NCI-H2081 treated with DMSO at 0.1 percent for 48 hours (cell line): ENCODE measurements around the gene TCP11.

Experiments
- DNase-seq: peaks from one replicate; lab custom pipeline; 2025; lab: John Stamatoyannopoulos, UW

Gene TCP11

DNA sequence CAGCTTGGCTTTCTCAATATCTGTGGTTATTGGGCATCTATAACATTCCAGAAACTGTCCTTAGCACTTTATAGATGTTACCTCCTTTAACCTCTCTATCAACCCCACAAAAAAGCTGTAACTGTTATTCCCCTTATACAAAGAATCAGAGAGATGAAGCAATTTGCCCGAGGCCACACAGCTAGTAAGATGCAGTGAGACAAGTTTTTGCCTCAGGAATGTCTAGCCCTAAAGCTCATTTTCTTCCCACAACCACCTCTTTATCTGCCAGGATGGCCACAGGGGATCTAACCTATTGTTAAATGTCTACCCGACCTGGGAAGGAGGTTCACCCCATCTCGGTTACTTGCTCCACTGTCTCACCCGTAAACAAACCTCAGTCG is 31.9 kb upstream of the TCP11 start:
- no peak for DNase-seq

DNA sequence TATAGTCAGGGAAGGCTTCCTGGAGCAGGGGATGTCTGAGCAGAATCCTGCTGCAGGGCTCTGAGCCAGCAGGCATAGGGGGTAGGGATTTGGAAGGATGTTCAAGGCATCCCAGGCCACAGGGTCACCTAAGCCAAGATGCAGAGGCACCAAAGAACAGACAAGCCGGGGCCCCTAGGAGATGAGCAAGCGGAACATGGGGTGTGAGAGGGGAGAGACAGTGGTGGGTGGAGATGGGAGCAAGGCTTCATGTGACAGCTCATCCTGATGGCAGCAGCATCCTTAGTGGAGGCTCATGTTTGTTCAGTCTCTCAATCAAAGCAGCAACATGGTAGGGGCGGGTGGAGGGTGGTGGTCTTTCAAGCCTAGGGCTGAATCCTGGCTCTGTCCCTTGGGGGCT is 29.8 kb upstream of the TCP11 start:
- DNase-seq: no peak

DNA sequence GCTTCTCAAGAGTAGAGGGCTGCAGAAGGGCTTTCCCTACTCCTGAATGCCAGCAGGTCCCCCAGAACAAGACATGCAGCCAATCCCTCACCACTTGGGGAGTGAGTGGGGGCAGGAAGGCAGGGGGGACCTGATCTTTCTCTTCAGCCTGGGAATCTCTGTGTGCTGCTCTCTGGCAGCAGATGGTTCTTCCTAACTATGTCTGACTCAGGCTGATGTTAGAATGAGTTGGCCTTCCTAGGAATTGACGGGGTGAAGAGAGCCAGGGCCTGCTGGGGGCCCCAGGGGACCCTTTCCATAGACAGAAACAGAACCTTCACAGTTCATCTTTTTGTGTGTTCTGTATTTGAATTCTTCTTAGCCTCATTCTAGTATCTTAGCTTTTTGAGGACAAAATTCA is 29.0 kb upstream of the TCP11 start:
- DNase-seq: no peak

DNA sequence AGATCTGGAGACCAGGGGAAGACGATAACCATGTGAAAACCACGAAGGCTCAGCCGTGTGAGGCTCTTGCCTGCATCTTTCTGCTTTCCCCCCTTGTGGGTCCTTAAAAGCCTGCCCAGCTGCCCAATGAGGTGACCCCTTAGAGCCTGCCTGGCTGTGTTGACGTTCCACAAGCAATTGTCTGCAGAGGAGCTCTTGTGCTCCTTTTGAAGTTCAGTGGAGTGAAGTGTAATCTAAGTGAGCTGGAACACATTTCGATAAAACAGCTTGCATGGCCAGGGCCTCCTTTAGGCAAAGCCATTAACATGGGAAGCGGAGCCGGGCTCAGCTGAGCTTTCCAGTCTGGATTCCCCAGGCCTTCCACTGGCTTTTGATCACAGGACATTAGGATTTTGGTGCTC is 27.3 kb upstream of the TCP11 start:
- no peak for DNase-seq

DNA sequence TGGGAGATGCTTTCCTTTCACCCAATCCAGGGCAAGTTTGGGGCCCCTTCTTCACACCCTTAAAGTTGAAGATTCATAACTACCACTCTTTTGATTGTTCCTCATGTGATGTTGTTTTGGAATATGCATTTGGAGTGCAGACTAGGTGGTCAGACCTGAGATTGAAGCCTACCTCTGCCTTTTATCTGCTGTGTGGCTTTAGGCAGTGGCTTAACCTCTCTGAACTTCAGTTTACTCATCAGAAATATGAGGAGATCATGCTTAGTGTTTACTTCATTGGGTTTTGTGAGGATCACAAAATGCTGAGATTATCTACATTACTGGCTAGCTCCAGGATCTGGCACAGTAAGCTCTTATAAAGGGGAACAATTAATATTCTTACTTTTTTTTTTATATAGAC is 26.4 kb upstream of the TCP11 start:
- DNase-seq: no peak

DNA sequence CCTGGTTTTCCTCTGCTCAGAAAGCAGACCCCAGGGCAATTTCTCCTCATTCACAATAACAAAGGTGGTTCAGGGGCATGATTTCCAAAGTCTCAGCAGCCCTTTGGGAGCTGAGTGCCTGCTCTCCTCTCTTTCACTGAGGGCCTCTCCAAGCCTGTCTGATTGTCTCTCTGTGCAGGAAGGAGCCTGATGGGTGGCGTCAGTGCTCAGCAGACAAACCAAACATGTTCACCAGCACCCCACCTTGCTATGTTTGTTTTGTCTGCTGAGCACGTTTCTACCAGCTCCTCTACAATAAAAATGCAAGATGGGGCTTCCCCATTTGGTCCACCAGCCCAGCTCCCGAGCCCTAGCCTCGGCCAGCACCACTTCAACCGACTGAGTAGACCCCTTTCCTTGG is 25.4 kb upstream of the TCP11 start:
- DNase-seq: no peak

DNA sequence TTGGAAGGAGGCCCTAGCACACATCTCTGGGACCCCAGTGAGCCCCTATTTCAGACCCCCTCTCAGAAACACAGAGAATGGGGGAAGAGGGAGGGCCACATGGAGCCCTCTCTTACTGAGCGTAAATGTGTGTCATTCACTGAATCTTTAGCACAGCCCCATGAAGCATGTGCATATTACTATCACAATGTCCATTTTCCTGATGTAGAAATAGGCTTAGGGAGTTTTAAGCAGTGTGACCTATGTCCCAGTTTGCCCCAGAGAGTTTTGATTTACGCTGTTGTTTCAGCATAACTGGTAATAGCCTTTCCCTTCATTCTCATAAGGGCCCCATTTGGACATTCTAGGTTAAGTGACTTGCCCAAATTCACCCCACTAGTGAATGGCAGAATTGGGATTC is 25.0 kb upstream of the TCP11 start:
- DNase-seq: no peak

DNA sequence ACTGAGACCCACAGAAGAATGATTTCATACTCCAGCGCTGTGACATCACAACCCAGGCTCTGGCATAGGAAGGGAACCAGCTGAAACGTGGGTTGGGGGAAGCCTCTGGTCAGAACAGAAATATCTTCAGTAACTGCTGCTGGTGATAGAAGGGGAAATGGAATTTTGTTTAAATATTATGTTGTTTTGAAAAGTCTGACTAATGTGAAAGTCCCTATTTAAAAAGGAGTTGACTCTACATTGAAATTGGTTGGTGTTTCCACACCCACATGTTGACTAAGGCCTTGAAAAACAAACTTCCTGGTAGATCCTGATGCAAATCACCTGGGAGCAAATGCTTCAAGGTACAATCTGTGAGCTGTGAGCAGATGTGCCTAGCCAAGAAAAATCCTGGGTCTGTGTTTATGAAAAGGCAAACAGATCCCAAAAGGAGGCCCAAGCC is 24.5 kb upstream of the TCP11 start:
- DNase-seq: no peak

DNA sequence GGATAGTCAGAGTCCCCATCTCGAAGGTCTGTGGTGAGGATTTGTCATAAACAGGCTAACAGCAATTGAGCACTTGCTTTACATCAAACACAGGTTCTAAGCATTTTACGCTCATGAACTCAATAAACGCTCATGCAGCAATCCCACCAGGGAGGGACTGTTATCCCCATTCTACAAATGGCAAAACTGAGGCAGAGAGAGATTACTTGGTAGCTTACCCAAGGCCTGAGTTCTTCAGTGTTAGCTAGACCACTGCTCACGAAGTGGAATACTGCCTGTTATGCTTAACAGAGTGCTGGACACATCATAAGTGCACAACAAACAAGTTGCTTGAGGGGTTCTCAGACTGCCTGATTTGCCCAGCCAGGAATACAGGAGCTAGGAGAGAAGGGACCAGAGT is 23.7 kb upstream of the TCP11 start:
- DNase-seq: no peak

DNA sequence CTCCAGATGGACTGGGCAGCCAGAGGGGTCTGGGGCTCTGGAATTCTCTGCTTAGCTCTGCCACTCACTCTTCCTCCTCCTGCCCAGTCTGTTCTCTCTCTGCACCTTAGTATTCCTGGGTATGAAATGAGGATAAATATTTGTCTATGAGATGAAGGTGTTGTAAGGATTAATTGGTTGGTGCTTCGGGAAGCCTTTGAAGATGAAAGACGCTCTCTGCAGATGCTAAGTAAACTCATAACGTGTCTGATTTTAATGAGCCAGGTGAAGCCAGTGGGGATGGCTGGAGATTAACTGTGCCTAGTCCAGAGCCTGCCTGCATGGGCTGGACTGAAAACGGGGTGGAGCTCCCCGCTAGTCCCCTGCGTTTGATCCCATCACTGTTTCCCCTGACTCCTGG is 23.1 kb upstream of the TCP11 start:
- no peak for DNase-seq

DNA sequence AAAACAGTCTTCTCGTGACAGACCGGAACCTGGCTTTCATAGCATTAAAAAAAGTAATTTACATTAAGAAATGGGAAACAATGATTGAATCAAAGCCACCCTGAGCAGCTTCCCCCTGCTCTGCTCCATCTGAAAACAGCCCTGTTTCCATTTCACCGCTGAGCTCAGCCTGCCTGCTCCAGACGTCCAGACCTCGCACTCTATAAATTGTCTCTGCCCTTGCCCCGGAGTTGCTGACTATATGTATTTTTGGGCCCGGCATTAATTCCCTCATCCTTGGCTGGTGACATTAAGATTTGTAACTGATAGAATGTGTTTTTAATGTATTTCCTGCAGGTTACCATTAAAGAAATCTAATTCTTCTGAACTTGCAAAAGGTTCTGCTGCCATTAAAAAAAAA is 22.7 kb upstream of the TCP11 start:
- no peak for DNase-seq

DNA sequence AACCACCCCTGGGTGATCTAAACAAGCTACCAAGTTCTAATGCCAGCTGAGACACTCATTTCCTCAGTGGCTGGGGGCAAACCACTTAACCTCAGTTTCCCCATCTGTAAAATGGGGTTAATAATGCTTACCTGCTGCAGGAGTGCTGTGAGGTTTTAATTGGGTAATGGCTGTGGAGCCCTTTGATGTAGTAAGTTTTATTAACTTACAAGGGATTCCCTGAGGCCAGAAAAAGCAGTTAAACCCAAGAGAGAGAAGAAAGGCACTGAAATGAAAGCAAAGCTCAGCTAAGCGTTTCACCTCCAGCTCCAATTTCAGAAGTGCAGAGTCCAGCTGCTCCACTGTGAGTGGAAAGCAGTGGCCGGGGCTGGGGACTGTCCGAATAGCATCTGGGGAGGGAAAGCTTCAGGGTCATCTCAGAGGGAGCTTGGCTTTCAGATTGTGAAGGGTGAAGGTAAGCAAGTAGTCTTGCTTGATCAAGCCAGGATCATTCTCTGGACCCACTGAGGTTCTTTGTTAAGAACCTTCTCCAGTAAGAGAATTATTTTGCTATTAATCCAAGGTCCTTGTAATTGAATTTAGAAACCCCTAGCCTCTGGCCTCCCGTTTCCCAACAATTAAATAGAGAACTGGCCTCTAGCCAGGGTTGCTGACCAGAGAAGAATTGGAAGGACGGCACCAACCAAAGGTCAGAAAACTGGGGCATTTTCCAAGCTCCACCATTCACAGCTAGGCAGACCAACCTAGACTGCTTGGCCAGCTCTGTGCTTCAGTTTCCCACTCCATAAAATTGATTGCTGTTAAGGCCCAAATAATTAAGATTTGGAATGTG is 20.9 kb upstream of the TCP11 start:
- DNase-seq: no peak

DNA sequence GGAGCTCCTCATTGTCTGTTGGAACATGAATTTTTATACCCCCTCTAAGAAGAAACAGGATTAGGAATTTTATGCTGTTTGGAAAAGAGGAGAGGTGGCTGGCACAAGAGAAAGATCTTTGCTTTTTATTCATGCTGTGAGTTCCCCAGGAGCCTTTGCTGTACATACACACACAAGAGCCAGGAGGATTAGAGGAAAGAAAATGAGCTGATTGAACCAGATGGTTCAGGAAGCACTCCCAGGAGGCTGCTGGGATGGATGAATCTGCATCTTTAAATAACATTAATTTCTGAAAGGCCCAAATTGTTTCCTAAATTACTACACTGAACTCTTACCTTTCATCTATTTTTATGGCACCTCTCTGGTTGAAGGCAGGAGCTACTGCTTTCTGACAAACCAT is 20.1 kb upstream of the TCP11 start:
- no peak for DNase-seq

DNA sequence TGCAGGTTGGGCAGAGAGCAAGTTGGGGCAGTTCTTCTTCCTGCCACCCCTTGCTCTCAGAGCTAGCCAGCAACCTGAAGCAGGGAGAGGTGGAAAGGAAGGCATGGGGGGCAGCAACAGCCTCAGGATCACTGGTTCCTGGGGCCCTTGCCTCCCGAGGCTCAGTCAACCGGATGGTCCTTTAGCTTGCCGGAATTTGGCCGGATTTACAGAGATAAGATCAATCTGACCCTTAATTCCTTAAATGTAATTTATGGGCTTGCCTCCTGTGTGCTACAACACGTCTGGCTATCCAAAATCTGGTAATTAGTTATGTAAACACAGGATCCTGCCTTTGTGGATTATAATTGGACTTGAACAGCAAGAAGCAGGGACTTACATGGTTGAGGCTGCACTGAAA is 19.5 kb upstream of the TCP11 start:
- no peak for DNase-seq

DNA sequence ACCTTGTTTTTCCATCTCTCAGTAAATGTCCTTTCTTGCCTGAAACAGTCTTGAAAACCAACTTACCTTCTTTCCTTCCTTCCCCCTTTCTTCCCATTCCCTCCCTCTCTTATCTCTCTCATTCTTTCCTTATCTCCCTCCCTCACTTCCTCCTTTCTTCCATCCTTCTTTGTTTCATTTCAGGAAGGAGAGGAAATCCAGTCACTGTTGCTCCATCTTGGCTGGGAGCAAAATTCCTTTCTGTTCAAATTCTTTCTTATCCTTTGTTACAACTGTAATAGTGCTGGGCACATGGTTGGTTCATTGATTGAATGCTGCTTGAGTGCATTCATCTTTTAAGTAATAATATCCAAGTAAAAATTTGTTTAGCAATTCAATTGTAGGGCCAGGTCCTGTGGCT is 17.4 kb upstream of the TCP11 start:
- no peak for DNase-seq

DNA sequence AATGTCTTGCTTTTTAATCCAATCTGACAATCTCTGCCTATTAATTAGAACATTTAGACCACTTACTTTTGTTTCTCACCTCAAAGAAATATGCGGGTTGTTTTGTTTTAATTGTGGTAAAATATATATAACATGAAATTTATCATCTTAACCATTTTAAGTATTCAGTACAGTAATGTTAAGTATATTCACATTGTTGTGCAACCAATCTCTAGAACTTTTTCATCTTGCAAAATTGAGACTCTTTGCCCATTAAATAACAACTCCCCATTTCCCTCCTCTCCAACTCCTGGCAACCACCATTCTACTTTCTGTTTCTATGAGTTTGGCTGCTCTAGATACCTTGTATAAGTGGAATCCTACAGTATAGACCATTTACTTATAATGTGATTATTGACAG is 13.8 kb upstream of the TCP11 start:
- DNase-seq: no peak

DNA sequence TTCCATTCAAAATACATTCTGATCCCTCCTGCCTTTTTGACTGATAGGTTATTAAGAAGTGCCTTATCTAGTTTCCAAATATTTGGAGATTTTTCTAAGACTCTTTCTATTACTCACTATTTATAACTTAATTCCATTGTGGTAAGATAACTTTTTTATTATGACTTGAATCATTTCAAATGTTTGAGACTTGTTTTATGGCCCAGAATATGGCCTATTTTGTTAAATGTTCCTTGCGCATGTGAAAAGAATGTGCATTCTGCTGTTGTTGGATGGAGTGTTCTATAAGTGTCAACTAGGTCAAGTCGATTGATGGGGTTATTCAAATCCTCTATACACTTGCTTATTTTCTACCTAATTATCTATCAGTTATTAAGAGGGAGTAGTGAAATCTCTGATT is 13.1 kb upstream of the TCP11 start:
- DNase-seq: no peak

DNA sequence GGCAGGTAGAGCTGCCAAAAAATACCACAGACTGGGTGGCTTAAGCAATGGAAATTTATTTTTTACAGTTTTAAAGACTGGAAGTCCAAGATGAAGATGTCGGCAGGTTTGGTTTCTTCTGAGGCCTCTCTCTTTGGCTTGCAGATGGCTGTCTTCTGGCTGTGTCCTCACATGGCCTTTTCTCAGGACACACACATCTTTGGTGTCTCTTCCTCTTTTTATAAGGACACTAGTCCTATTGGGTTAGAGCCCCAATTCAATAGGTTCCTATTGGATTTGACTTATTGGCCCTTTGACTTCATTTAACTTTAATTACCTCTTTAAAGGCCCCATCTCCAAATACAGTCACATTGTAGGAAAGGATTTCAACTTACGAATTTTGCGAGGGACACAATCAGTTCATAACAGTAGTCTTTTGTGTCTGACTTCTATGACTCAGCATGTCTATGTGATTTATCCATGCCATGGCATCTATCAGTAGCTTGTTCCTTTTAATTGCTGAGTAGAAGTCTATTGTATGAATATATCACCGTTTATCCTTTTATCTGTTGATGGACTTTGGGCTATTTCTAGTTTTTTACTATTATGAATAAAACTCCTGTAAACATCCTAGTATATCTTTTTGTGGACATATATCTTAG is 11.0 kb upstream of the TCP11 start:
- no peak for DNase-seq

DNA sequence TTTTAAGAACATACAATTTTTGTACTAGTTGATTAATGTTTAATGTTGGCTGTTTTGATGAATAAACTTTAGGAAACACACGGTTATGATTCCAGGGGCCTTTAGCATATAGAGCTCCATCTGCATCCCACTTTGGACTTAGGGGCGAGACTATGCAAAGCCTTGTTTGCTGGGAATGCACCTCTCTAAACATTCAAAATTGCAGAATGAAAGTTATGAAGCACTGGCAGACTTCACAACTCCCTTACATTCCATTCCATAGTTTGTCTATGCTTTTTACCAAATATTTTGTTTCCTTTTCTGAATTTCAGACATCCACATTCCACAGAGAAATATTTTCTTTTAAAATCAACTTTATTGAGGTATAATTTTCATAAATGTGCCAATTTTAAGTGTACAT is 10.3 kb upstream of the TCP11 start:
- DNase-seq: no peak

DNA sequence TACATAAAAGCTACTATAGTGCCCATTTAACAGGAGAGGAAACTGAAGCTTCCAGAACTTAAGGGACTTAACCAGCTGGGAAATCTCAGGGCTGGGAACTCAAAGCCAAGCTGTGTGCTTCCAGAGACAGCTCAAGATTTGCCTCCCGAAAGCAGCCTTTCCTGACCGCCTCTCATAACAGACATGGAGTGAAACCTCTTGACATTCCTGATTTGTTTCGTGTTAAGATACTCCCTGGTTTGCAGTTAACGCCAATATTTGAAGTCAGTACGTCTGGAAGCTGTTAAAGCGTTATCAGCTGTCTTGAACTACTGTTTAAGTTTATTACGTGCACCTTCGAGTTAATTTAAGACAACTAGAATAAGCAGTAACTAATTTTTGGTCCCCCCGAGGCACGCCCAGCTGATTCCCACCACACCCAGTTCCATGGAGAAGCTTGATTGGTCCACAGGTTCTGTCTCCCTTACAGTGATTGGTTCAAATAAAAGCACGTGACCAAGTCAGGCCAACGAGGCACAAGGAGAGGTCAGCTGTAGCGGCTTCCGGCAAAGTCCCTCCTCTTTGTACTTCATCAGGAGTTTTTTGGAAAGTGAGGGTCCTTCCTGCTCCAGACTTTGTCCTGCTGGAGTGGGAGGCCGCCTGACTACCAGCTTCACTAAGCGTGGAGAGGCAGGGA is 8.9 kb upstream of the TCP11 start:
- no peak for DNase-seq

DNA sequence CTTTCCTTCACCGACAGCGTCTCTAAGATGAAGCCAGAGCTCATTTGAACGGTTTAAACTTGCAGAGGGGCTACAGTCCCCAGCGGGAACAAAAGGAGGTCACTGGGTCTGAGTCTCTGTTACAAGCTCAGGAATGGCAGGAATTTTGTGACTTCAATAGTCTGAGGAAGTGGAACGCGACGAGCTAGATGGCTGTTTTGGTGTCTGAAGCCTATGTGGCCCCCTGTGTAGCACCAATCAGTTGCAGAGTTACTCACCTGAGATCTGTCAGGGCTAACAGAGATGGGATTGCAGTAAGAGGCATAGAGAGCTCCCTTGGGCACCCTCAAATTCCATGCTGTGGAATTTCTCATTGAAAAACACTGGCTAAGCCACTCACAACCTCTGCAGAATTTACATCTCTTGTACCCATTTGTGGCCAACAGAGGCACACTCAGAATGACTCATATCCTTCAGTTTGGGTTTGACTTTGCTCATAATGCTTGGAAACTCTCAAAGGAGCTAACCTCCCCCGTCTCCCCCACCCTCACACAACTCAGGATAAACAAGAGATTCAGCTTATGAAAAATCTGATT is 7.1 kb upstream of the TCP11 start:
- DNase-seq: no peak

DNA sequence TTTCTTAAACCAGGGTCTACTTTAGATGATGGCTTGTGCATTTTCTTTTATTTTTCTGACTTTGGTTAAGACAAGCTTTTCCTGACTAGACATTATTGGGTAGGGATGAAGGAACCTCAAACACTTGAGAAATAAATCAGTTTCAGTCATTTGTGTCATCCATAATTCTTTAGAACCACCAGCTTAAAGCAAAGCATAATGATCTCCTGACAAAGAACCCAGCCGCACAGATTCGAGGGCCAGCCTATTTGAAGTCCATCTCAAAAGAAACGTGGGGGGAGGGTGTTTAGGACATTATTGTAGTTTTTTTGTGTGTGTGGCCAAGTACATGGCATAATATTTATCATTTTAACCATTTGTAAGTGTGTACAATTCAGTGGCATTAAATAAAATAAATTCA is 6.3 kb upstream of the TCP11 start:
- DNase-seq: no peak

DNA sequence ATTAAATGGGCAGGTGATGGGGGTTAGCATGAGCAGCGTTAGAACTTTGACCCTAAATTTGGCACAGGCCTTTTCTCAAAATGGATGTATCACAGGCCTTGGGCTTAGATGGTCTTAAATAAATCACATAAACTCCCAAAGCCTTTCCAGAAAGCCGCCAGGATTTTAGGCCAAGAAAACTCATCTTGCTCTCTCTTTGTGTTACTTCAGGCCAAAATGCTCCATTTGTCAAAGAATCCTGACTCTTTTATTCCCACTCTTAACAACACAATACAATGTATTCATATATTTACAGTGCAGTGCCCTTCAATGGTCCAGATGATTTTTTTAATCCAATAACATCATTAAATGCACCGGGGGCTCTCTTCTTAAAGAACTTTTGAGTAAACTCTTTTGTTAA is 5.9 kb upstream of the TCP11 start:
- DNase-seq: no peak
